ENCODE measurements around the gene ZBTB17.

DNA sequence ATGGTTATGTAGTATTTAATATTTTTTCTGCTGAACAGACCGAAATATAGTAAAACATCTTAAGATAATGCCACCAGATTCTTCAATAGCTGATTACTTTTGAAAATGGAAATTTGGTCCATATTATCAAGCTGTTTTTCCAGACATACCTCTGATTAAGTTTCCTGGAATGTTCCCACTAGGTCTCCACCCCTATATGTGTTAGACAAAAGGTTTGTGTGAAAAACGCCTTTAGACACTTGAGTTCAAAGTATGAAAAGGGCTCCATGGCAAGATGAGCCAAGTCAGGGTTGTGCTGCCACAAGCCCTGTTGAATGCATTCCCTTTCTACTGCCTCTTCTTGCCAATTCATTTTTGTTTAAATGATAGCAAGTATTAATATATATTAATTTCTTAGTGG, 52.7 kb downstream of the ZBTB17 start:
- TF ChIP-seq CTCF (IDR thresholded peaks at IDR 0.05) (no peak), ZFX (IDR thresholded peaks at IDR 0.05; ENCODE audit: borderline replicate concordance) (no peak)
